ENCODE results near the gene TIAM1.

- TF ChIP-seq POLR2A (IDR thresholded peaks at IDR 0.05) (no peak), EP300 (IDR thresholded peaks at IDR 0.05) (no peak), CTCF (IDR thresholded peaks at IDR 0.05) (no peak)
Observed at GRCh38 chr21:31255896-31256295, 88.2 kb downstream of the TIAM1 start.
